ENCODE results near the gene C19orf53.

Gene C19orf53

DNA sequence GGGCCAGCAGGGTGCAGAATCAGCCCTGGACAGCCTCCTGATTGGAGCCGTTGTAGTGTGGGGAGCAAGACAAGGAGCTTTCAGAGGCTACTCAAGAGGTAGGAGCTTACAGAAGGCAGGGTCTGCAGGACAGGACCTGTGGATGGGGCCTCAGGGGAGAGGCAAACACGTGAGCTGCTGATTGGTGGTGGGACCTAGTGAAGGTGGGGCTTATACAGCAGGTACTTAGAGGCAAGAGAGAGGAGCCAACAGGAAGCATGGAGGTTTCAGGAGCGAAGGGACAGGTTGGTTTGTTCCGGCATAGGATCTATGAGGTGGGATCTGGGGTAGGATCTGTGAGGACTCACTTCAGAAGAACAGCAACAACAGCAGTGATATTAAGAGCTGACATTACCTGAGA lies 53.4 kb downstream of the C19orf53 start:
- DNase-seq = no peak

Data from NCI-H2081 treated with DMSO at 0.1 percent for 48 hours (cell line).